Suprapubic skin (tissue), 4 donors: ENCODE measurements around the gene LDLR.

Experiments used
- EP300 ChIP-seq: sonication (generic); formaldehyde crosslinking; IDR thresholded peaks from one replicate; pipeline ENCODE4 v1.6.1; 2017; ENCODE audit warnings: antibody characterized with exemption
- POLR2A ChIP-seq, 2 donors: fragments of 450-650 bp; IDR thresholded peaks; one replicate each; pipeline ENCODE4 v1.6.1; 2017; ENCODE audit warnings: antibody characterized with exemption in 2 of 2, mild to moderate bottlenecking in 2 of 2, moderate library complexity in 2 of 2
- POLR2AphosphoS5 ChIP-seq, 3 donors: sonication (generic); formaldehyde crosslinking; IDR thresholded peaks; one replicate each; pipeline ENCODE4 v1.6.1; 2017; ENCODE audit warnings: antibody characterized with exemption in 3 of 3
- TF ChIP-seq, protein P1 (sequence below), 2 donors: fragments of 200-600 bp in 1 of 2; fragments of 450-650 bp in 1 of 2; sonication (generic) in 1 of 2; IDR thresholded peaks; one replicate each; pipeline ENCODE4 v1.5.1; 2016 to 2019; ENCODE audit warnings: antibody characterized with exemption in 2 of 2, mild to moderate bottlenecking in 1 of 2, moderate library complexity in 1 of 2

DNA sequence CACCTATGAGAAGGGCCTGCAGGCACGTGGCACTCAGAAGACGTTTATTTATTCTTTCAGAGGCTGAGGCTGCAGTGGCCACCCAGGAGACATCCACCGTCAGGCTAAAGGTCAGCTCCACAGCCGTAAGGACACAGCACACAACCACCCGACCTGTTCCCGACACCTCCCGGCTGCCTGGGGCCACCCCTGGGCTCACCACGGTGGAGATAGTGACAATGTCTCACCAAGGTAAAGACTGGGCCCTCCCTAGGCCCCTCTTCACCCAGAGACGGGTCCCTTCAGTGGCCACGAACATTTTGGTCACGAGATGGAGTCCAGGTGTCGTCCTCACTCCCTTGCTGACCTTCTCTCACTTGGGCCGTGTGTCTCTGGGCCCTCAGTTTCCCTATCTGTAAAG, 33.9 kb downstream of the LDLR start:
- TF ChIP-seq POLR2A (IDR thresholded peaks at IDR 0.05) (no peak), POLR2AphosphoS5 (IDR thresholded peaks at IDR 0.05) (no peak), EP300 (no peak)
- TF ChIP-seq, protein P1, sequence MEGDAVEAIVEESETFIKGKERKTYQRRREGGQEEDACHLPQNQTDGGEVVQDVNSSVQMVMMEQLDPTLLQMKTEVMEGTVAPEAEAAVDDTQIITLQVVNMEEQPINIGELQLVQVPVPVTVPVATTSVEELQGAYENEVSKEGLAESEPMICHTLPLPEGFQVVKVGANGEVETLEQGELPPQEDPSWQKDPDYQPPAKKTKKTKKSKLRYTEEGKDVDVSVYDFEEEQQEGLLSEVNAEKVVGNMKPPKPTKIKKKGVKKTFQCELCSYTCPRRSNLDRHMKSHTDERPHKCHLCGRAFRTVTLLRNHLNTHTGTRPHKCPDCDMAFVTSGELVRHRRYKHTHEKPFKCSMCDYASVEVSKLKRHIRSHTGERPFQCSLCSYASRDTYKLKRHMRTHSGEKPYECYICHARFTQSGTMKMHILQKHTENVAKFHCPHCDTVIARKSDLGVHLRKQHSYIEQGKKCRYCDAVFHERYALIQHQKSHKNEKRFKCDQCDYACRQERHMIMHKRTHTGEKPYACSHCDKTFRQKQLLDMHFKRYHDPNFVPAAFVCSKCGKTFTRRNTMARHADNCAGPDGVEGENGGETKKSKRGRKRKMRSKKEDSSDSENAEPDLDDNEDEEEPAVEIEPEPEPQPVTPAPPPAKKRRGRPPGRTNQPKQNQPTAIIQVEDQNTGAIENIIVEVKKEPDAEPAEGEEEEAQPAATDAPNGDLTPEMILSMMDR (IDR thresholded peaks at IDR 0.05), result no peak
